AG09309 (cell line): ENCODE results near the gene ZSWIM8.

ENCODE experiments used
- DNase-seq: peaks from one replicate; pipeline ENCODE4 v3.0.0-alpha.2; 2010; ENCODE audit warnings: low read depth
- H3K4me3 ChIP-seq: 2 replicates; pipeline ENCODE4 v1.5.1; 2011; ENCODE audit warnings: mild to moderate bottlenecking, low read depth, low read length, moderate library complexity; ENCODE audit not compliant: control insufficient read depth
- CTCF ChIP-seq: IDR thresholded peaks from 2 replicates; pipeline ENCODE4 v1.5.1; 2011; ENCODE audit warnings: mild to moderate bottlenecking, low read depth, low read length, inconsistent platforms; ENCODE audit not compliant: insufficient read depth, control insufficient read depth; ENCODE audit errors: missing control alignments

The ZSWIM8 gene

GRCh38 chr10:73796766-73797165 is 11.4 kb downstream of the ZSWIM8 start:
- H3K4me3 ChIP-seq: no peak overlapping the region
- no peak for DNase-seq
- no peak for TF ChIP-seq CTCF

- no peak overlapping the region for H3K4me3 ChIP-seq
- TF ChIP-seq CTCF: no peak
- DNase-seq: no peak
These were observed 12.1 kb downstream of the ZSWIM8 start for GRCh38 chr10:73797324-73798025.

- H3K4me3 ChIP-seq: no peak overlapping the region
- DNase-seq: no peak
- TF ChIP-seq CTCF: no peak
These were observed 12.7 kb downstream of the ZSWIM8 start for GRCh38 chr10:73798087-73798486.

- TF ChIP-seq CTCF: no peak
- DNase-seq: no peak
These were observed 13.6 kb downstream of the ZSWIM8 start for GRCh38 chr10:73798927-73799560.

GRCh38 chr10:73799899-73800559 is 14.6 kb downstream of the ZSWIM8 start:
- no peak for TF ChIP-seq CTCF
- DNase-seq: no peak
- H3K4me3 ChIP-seq: no peak overlapping the region

More at GRCh38 chr10:73798927-73799560, 13.6 kb downstream of the ZSWIM8 start:
- H3K4me3 ChIP-seq: no peak overlapping the region

GRCh38 chr10:73800560-73801252 is 15.3 kb downstream of the ZSWIM8 start:
- no peak overlapping the region for H3K4me3 ChIP-seq
- no peak for TF ChIP-seq CTCF
- DNase-seq: no peak
